HG02884 (cell line): Measurements from ENCODE around the gene NUAK1.

Experiments used
- ATAC-seq: cut with Tn5 transposase; IDR thresholded peaks from one replicate; pipeline ENCODE4 v1.9.1; 2021; ENCODE audit warnings: mild to moderate bottlenecking, moderate library complexity; ENCODE audit not compliant: unreplicated experiment

The NUAK1 gene

DNA sequence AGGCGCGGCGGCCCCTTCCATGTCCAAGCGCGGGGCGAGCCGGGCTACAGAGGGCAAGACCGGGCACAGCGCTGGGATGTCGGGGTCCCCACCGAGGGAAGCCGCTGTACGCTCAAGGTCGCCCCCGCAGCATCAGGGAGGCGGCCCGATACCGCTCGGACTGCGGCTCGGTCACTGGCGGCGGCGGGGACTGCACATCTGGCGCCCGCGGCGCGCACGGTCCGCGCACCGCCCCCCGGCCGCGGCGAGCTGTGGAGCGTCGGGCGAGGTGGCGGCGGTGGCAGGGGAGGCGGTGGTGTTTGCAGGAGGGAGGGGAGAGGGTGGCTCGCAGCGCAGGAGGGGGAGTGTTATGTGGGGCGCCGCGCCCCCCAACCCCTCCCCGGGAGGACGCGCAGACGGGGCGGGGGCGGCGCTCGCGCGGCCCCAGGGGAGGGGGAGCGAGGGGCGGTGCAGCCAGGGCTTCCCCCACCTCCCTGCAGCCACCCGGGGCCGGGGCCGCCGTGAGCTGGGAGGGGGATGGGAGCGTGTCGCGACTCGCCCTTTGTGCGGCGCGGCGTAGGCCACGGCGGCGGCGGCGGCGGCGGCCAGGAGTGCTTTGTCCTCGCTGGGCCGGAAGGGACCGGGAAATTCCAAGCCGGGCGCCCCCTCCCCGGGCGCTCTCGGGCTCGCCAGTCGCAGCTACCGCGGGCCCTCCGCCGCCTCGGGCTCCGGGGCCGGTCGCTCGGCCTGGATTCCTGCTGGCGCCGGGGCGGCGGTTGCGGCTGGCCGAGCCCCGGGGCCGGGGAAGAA, at the start of gene NUAK1:
Gene NUAK1 (minus strand): TSS at position 322 of the 789 bp plus-strand sequence. CDS start 301 bp downstream, at position 21.
- no peak for ATAC-seq

- no peak for ATAC-seq
These were observed 49.5 kb upstream of the NUAK1 start for GRCh38 chr12:106188256-106188655.

DNA sequence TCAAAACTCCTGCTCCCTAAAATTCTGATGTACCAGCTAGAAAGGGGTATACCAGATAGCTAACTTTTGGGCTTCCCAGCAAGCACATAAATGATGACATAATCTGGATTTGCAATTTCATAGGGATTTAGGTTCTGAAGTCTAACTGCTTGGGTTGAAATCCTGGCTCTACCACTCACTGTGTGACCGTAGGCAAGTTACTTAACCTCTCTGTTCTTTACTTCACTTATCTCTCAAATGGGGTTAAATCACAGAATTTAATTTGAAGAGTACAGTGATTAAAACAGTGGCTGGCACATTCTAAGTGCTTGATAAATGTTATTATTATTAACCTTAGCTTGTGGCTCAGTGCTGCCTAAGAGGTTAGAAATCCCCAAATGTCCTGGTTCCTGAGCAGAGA, 49.1 kb upstream of the NUAK1 start:
- no peak for ATAC-seq

- ATAC-seq: no peak
These were observed 48.5 kb upstream of the NUAK1 start for GRCh38 chr12:106187155-106187789.

DNA sequence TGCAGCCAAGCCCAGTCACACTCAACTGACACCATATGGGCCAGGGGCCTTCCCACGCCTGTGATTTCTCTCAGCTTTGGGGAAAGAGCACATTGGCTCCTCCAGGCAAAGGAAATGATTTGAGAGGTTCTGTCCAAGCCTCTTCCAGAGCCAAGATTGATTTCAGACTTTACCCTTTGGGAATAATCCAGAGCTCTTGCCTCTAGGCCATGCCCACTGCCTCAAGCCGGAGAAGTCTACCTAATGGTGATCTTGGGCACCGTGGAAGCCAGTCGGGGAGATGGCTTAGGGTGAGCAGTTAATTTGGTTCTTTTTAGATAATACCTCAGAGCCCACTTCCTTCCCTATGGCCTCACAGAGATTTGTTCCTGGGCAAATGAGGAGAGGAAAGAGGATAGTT, 45.0 kb upstream of the NUAK1 start:
- ATAC-seq: no peak

DNA sequence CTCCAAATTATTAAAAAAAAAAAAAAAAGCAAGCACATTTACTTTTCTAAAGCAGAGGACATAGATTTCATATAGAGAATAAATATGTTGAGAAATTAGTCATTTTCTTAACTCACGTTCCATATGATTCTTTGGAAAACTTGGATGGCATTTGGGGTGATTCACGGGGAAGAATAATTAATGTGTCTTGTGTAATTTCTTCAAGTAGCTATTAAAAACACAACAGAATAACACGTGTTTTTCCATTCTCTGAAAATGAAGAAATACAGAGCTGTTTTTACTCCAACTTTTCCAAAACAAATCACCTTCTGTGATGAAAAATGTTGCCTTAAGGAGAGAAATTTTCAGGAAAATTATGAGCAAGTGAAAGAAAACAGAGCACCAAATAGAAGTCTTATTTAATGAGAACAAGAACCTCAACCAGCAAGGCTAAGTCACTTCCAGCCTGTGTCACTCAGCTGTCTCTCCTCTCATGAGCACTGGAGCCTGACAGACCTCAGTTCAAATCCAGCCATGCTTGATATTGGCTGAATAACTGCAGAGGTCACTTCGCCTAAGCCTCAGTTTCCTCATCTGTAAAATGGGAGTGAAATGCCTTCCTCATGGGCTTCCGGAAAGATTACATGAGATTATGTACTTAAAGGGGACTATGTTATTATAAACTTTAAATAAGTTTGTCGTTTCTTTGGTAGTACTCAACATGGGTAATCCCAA, 42.8 kb upstream of the NUAK1 start:
- ATAC-seq: no peak

DNA sequence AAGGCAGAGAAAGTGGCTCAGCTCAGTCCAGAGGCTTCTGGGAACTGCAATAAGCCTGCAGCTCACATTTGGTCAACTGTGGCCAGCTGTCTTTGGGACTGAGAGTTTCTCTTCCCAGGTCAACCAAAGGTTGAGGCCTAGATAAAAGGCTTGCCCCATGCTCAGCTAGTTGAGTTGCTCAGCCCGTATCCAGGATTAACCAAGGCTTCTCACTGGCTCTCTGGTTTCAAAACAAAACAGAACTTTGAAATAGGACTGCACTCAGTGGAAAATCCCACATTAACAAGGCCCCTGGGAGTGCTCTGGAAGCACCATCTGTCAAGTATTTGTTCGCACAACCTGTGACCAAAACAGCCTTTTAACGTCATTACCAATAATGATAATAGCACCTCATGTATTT, 40.3 kb upstream of the NUAK1 start:
- no peak for ATAC-seq

DNA sequence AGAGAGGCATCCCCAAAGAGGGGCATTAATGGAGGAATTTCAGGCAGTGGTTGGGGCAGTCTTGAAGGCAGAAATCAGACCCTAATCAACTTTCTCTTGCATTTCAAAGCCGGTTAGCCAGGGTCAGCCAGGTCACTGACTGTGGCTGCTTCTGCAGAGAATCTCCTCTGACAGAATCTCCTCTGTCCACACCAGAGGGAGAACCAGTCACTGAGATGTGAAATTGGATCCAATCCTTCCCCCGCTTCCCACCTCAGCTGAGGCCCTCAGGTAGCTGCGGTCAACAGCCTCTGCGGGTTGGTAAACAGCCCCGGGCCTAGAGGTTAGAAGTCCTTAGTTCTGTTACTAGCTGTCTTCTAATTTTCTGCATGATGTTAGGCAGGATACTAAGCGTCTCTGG, 39.8 kb upstream of the NUAK1 start:
- no peak for ATAC-seq

GRCh38 chr12:106176560-106176959, 37.8 kb upstream of the NUAK1 start:
- no peak for ATAC-seq

DNA sequence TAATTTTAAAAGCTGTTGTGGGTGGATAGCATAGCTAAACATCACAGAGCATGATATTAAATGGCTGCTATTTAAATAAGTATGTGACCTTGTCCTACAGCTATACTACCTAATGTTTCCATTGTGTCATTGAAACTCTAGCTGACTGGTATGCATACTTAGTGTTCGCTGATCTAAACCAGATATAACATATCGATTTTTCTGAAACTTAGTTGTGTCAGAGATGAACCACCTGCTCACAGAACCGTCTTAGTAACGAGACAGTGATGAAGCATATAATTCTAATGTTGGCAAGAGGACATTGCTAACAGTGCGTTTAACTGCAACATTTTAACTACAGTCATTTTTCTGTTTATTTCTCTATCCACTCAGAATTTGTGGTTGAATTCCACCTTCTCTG, 36.1 kb upstream of the NUAK1 start:
- ATAC-seq: no peak

DNA sequence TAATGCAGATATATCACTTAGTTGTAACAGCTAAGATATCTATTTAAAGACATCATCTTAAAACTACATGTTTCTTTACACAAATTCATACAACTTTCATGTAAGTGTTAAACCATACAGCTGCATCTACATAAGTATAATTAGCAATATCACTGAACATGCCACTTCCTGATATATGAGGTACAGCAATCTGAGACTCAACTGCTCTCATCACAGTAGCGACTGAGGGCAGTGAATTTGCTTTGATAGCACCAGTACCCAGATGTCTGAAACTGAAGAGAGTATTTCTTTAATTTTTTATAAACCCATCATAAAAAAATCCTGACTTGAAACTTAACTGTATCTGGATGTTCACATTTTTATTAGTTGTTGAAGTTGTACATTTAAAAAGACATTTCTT, 34.7 kb upstream of the NUAK1 start:
- no peak for ATAC-seq

- no peak for ATAC-seq
These were observed 32.5 kb upstream of the NUAK1 start for GRCh38 chr12:106171117-106171750.

DNA sequence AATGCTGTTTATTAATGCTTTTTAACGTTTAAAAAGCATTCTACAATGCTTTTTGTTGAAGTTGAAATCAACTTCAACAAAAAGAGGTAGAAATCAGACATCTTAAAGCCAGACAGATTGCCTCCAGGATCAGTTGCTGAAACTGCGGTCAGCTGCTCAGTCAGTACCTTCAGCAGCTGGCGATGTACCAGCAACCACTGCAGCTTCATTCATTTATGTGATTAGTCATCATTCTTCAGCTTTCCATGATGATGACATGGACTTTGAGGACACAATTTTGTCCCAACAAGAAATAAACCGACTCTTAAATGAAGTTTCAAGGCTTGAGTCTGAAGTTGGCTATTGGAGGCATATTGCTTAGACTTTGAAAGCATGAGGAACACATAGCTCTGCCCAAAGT, 31.5 kb upstream of the NUAK1 start:
- no peak for ATAC-seq

- ATAC-seq: no peak
These were observed 25.0 kb upstream of the NUAK1 start for GRCh38 chr12:106163712-106164111.

DNA sequence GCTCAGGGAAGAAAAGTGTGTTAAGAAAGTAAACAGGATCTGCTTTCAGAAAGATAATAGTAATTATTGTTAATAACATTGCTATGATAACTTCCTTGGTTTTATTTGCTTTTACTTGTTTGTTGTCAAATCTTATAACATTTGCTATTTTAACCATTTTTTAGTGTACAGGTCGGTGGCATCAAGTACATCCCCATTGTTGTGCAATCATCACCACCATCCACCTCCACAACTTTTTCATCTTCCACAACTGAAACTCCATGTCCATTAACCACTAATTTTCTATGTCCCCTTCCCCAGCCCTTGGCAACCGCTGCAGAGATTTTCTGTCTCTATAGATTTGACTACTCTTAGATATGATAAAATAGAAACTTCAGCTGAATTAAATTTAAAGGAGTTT, 22.7 kb upstream of the NUAK1 start:
- ATAC-seq: no peak

GRCh38 chr12:106160915-106161314, 22.2 kb upstream of the NUAK1 start:
- ATAC-seq: no peak

- ATAC-seq: no peak
These were observed 19.0 kb upstream of the NUAK1 start for GRCh38 chr12:106157802-106158201.

GRCh38 chr12:106154751-106155273, 16.1 kb upstream of the NUAK1 start:
- no peak for ATAC-seq

DNA sequence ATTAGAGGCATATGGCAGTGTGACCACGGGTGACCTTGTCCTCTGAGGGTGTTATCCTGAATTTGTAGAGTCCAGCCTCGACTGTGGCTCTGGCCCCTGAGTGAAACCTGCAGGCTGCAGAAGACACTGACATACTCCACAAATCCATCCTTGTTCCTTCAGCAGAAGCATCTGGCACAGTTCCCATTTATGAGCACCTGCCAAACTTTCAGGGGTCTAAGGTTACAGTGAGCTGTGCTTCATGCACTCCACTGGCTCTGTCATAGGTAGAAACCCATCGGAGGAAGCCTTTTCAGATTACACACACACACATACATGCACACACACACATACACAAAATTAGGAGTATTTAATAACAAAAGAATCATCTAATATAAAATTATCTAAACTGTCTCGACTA, 13.6 kb upstream of the NUAK1 start:
- no peak for ATAC-seq

DNA sequence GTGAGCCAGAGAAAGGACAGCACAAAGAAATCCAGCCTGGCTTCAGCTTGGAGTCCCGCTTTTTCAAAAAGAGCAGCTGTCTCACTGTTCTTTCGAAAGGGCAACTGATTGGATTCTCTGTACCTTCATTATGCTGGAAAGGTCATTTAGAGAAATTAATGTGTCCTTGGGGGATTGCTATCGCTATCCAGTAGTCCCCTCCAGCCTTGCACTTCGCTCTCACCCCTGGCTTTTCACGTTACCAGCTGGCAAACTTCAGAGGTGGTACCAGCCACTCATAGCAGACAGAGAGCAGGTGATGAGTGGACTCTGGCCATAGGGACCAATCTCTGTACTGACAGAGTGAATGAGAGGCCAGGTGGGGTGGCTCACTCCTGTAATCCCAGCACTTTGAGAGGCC, 11.8 kb upstream of the NUAK1 start:
- no peak for ATAC-seq

GRCh38 chr12:106149096-106149784, 10.5 kb upstream of the NUAK1 start:
- ATAC-seq: no peak
